Osteoblast (primary cell): ENCODE results near the gene ZNF784. TPM values are rescaled to one million over a fixed set of nuclear protein-coding genes. Genes with fewer than 3 reads are reported as not detected.

ENCODE experiments used
- DNase-seq: peaks from one replicate; pipeline ENCODE4 v3.0.0; 2011; ENCODE audit warnings: low spot score, mixed read lengths; ENCODE audit not compliant: insufficient read length; ENCODE audit errors: missing footprints
- H2AFZ ChIP-seq: 2 replicates; pipeline ENCODE4 v1.6.0; 2011; ENCODE audit warnings: mild to moderate bottlenecking, low read length
- H3K27ac ChIP-seq: 2 replicates; pipeline ENCODE4 v1.5.1; 2011; ENCODE audit warnings: mild to moderate bottlenecking, low read depth, low read length, moderate library complexity
- H3K27me3 ChIP-seq: 2 replicates; pipeline ENCODE4 v1.6.0; 2012; ENCODE audit warnings: mild to moderate bottlenecking, control low read depth, inconsistent platforms, low read length, moderate library complexity; ENCODE audit not compliant: insufficient read depth
- H3K36me3 ChIP-seq: 2 replicates; pipeline ENCODE4 v1.5.1; 2011; ENCODE audit warnings: mild to moderate bottlenecking, low read length, control low read depth, moderate library complexity; ENCODE audit not compliant: insufficient read depth
- H3K4me1 ChIP-seq: 2 replicates; pipeline ENCODE4 v1.5.1; 2011; ENCODE audit warnings: mild to moderate bottlenecking, low read length, control low read depth, moderate library complexity; ENCODE audit not compliant: insufficient read depth
- H3K4me2 ChIP-seq: 2 replicates; pipeline ENCODE4 v1.6.0; 2011; ENCODE audit warnings: mild to moderate bottlenecking, low read length; ENCODE audit not compliant: insufficient read depth
- H3K4me3 ChIP-seq: fragments of 200-600 bp; sonication (generic); 3 replicates; pipeline ENCODE4 v1.5.1; 2012; ENCODE audit warnings: mild to moderate bottlenecking, low read length, inconsistent platforms; ENCODE audit not compliant: insufficient read depth
- H3K79me2 ChIP-seq: 2 replicates; pipeline ENCODE4 v1.6.0; 2012; ENCODE audit warnings: mild to moderate bottlenecking, low read length, control low read depth, inconsistent platforms; ENCODE audit not compliant: insufficient read depth
- H3K9me3 ChIP-seq: 2 replicates; pipeline ENCODE4 v1.5.1; 2011; ENCODE audit warnings: low read depth, low read length, control low read depth
- H4K20me1 ChIP-seq: 2 replicates; pipeline ENCODE4 v1.6.0; 2012; ENCODE audit warnings: mild to moderate bottlenecking, low read length, control low read depth; ENCODE audit not compliant: insufficient read depth
- CTCF ChIP-seq: IDR thresholded peaks from 2 replicates; pipeline ENCODE4 v1.5.1; 2011; ENCODE audit warnings: mild to moderate bottlenecking, low read depth, low read length, moderate library complexity; ENCODE audit errors: extremely low read depth
- total RNA-seq: library from RNA; depleted of rRNA; stranded (reverse); fragments of >200 nt; gene quantifications from 2 replicates; pipeline ENCODE4 v1.2.3, GENCODE V29; 2012

The ZNF784 gene
- total RNA-seq, 1 donor, result 8.7 TPM

- peaks cover 30% of the 10 kb centered on the region for H3K4me1 ChIP-seq
- H3K36me3 ChIP-seq, result peaks cover 3% of the 10 kb centered on the region
- H3K27me3 ChIP-seq, result no peaks in the 10 kb centered on the region
- no peak for TF ChIP-seq CTCF
- H4K20me1 ChIP-seq, result peaks cover 50% of the 10 kb centered on the region
- peak overlapping the region; percentile 98 for H3K4me2 ChIP-seq
- peak overlapping the region; percentile 57 for H2AFZ ChIP-seq
- H3K4me3 ChIP-seq, result peak overlapping the region; percentile 97
- H3K79me2 ChIP-seq, result peaks cover 57% of the 10 kb centered on the region
- peak overlapping the region; percentile 94 for H3K27ac ChIP-seq
- no peaks in the 10 kb centered on the region for H3K9me3 ChIP-seq
- no peak for DNase-seq
Observed at GRCh38 chr19:55655648-55656040, 31.3 kb upstream of the ZNF784 start.

GRCh38 chr19:55654868-55655647 lies 30.7 kb upstream of the ZNF784 start, which contains the start of gene U2AF2:
U2AF2 (plus strand) TSS chr19:55655035; CDS start chr19:55655105, 70 bp downstream.
- Histone ChIP-seq H3K36me3 (no peaks in the 10 kb centered on the region), H3K79me2 (peaks cover 51% of the 10 kb centered on the region), H3K27me3 (no peaks in the 10 kb centered on the region), H4K20me1 (peaks cover 47% of the 10 kb centered on the region), H3K9me3 (no peaks in the 10 kb centered on the region), H3K4me2 (peak within 1 kb of the TSS; percentile 98), H3K4me1 (peaks cover 30% of the 10 kb centered on the region), H3K27ac (peak within 1 kb of the TSS; percentile 97), H3K4me3 (peak within 1 kb of the TSS; percentile 97), H2AFZ (peak within 1 kb of the TSS; percentile 91)
- TF ChIP-seq CTCF, result no peak
- peak; percentile 99 for DNase-seq

GRCh38 chr19:55654323-55654867 lies 30.0 kb upstream of the ZNF784 start:
- peaks cover 30% of the 10 kb centered on the region for H3K4me1 ChIP-seq
- H4K20me1 ChIP-seq, result peaks cover 42% of the 10 kb centered on the region
- H3K27me3 ChIP-seq, result no peaks in the 10 kb centered on the region
- peak overlapping the region; percentile 91 for H2AFZ ChIP-seq
- H3K27ac ChIP-seq, result peak overlapping the region; percentile 97
- H3K4me3 ChIP-seq, result peak overlapping the region; percentile 97
- peaks cover 44% of the 10 kb centered on the region for H3K79me2 ChIP-seq
- H3K9me3 ChIP-seq, result no peaks in the 10 kb centered on the region
- H3K4me2 ChIP-seq, result peak overlapping the region; percentile 90
- DNase-seq, result peak; percentile 99
- TF ChIP-seq CTCF, result no peak
- no peaks in the 10 kb centered on the region for H3K36me3 ChIP-seq

GRCh38 chr19:55653651-55654322 lies 29.4 kb upstream of the ZNF784 start:
- Histone ChIP-seq H3K4me3 (peak overlapping the region; percentile 97), H3K4me1 (peaks cover 31% of the 10 kb centered on the region), H3K9me3 (no peaks in the 10 kb centered on the region), H4K20me1 (peaks cover 36% of the 10 kb centered on the region), H3K27me3 (no peaks in the 10 kb centered on the region), H2AFZ (peak overlapping the region; percentile 56), H3K4me2 (peak overlapping the region; percentile 90), H3K79me2 (peaks cover 38% of the 10 kb centered on the region), H3K27ac (peak overlapping the region; percentile 97), H3K36me3 (no peaks in the 10 kb centered on the region)
- TF ChIP-seq CTCF, result peak; percentile 100
- peak; percentile 100 for DNase-seq
